Inferior parietal cortex (tissue), 1 donor: ENCODE measurements around the gene CCNJL.

Experiments
- DNase-seq: peaks from one replicate; pipeline ENCODE4 v3.0.0-alpha.2; 2016; ENCODE audit errors: extremely low spot score

CCNJL gene

DNA sequence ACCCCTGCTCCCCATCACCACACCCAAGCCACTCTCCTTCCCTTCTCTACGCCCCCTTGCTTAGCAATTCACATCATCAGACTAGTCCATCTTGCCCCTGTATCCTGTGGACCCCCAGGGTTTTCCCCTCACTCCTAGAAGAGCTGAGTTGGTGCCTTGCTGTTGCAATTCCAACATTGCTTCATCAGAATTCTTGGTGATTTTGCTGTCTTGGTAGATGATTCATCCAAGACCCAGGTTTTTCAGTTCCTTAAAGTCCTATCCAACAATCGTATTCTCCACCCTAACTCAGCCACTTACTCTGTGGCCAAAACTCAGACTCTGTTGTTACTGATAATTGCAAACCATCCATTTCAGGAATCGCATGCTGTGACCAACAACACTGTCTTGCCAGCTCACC lies 21.4 kb upstream of the CCNJL start:
- no peak for DNase-seq

DNA sequence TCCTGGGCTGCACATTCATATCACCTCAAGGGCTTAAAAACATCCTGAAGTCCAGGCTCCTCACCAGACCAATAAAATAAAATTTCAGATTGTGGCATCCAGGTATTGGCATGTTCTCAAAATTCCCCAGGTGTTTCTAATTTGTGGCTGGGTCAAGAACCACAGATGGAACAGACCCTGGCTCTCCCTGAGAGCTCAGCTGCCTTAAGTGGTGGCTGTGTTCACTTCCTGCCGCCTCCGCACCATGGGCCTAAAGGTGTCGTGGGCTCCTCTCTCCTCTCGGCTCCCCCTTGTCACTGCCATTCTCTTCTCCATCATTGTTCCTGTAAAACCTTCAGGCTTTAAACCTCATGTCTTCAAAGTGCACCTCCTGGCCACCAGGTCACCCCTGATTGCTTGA lies 17.8 kb upstream of the CCNJL start:
- DNase-seq, result no peak

DNA sequence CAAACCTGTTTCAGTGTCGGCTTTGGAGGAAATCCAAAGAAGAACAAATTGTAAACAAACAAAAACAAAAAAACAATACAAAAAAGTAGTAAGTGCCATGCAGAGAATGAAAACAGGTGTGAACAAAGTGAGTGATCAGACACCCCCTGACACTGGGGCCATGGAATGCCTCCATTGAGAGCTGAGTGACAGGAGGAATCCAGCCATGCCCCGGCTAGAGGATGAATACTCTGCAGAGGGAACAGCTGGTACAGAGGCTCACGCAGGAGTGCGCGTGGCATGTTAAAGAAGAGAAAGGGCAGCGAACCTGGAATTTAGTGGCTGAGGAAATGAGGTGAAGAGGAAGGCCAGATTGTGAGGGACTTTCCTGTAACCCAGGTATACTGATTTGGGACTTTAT lies 15.5 kb upstream of the CCNJL start:
- DNase-seq, result no peak

DNA sequence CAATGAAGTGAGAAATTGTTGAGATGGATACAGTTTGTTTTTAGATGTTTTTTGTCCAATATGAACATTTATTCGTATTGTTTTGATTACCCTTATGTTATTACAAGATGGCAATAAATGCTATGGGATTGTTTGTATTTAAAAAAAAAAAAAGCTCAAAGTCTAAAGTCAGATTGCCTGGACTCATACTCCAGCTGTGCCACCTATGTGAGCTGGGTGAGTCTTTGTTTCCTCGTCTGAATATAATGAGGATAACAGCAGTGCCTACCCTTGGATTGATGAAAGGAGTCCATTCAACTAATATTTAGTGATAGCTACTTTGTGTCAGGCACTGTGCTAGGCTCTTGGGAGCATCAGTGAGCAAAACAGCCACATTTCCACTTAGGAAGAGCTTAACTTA lies 14.6 kb upstream of the CCNJL start:
- DNase-seq, result no peak

DNA sequence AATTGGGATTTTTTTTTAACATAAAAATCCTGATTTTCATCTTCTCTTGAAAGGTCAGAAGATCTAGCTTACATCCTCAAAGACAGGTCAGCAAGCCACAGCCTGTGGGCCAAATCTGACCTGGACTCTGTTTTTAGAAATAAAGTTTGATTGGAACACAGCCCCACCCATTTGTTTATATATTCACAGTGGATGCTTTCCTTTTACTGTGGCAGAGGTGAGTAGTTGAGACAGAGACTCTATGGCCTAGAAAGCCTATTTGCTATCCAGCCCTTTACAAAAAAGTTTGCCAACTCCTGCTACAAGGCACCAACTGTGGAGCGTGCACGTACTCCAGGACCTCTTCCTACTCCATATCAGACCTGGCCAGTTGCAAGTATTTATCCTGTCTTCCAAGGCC lies 13.4 kb upstream of the CCNJL start:
- DNase-seq, result no peak

DNA sequence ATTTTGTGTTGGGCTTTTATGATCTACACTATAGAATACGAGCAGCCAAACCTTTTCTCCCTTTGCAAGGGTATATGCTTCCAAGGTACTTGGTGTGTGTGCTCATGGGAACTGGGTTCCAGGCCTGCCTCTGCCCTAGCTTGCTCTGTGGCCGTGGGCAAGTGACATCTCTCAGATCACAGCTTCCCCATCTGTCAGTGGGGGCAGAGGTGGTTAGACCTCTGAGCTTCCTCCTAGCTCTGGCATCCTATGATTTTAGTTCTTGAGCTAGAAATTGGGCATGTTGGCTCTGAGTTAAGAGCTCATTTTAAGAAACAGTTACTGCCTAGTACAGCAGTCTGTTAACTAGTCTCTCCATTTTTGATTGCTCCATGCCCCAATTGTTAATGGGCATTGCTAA lies 12.5 kb upstream of the CCNJL start:
- no peak for DNase-seq

DNA sequence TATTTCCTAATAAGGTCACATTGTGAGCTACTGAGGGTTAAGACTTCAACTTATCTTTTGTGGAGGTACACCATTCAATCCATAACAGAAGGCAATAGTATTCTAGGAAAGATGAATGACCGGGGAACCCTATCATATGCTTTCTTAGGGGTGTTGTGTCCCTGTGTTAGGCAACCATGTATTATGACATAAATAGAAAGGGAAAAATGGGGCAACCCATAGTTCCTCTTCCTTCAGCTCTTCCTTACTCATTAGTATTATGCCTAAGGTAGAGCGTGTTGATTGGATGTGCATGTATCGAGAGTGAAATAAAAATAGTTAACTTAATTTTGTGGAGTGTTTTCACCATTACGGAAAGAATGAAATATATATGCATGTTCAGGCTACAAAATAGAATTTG lies 6.0 kb upstream of the CCNJL start:
- DNase-seq, result no peak

DNA sequence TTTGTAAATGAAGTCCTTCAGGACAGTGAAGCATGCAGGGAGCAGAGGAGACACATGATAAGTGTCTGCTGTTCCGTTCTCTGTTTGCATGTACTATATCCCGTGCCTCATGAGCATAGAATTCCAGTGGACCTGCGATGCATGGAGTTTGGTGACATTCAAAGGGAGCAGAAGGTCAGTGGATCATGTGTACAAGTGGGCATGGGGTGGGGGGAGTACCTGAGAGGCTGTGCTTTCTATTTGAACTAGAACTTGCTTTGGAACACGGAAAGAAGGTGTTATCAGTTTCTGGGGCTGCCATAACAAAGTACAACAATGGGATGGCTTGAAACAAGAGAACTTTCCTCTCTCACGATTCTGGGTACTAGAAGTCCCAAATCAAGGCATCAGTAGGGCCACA lies 5.1 kb upstream of the CCNJL start:
- DNase-seq, result no peak

DNA sequence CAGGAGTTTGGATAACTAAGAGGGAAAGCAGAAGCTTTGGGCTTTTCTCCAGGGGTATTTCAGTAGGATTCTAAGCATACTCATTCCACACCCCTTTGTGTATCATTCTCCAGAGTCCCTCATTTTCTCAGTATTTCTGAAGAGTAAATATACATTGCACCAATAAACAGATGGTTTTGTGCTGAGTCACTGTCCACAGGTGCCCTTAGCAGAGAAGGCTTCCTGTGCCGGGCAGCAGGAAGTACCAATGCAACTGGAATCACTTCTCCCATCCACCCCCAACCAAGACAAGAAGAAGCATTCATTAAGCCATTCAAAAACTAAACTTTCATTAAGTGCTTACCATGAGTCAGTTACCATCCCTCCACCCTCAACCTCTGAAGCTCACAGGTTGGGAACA lies 3.6 kb upstream of the CCNJL start:
- no peak for DNase-seq

DNA sequence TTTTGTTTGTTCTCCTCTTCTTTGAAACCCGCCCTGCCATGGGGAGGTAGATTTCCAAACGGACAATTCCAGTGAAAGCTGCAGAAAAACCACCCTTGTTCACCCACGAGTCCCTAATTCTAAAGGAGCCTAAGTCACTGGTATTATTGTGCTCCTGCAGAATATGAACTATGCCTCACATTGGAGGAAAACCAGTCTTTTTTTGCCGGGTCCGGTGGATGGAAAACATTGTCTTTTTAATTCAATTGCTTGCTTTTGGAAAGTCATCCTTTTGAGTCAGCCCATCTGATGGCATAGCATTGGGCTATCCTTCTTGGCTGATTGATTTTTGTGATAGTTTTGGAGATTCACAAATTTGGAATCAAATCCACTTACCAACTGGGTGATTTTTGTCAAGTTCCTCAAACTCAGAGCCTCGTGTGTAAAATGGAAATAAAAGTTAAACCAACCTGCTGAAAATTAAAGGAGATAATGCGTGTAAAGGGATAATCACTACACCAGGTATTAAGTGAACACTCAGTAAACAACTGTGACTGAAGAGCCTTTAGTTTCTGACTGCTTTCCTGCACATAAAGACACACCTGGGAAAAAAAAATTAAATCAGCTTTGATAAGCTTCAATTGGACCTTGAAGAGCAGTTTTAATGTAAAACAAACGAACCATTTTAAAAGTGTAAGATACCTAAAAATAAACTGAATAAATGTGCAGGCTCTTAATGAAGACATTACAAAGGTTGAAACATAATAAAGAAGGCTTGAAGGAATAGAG lies 780 bp upstream of the CCNJL start:
- DNase-seq, result no peak

DNA sequence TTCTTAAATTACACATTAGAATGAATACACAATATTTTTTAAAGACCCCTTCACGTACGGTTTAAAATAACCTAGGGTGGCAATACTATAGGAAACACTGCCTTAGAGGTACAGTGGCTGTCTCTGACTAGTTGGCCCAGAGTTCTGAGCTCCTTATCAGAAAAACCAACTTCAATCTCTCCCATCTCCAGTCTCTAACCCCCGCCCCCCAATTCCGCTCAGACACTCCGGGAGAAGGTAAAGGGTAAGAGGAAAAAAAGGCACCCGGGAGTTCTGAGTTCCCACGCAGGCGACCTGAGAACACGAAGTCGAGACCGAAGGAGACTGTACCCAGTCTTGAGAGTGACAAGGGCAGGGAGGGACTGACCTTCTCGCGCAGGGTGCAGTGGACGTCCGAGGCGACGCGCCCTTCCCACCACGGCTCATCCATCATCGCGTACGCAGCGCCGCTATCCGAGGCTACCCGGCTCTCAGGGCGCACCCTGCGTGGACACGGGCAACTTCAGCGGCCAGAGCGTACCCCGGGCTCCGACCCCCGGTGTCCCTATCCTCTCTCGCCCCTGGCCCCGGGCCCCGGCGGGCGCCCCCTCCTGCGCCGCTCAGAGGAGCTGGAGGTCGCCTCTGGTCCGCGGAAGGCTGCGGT lies 752 bp downstream of the CCNJL start:
- no peak for DNase-seq

DNA sequence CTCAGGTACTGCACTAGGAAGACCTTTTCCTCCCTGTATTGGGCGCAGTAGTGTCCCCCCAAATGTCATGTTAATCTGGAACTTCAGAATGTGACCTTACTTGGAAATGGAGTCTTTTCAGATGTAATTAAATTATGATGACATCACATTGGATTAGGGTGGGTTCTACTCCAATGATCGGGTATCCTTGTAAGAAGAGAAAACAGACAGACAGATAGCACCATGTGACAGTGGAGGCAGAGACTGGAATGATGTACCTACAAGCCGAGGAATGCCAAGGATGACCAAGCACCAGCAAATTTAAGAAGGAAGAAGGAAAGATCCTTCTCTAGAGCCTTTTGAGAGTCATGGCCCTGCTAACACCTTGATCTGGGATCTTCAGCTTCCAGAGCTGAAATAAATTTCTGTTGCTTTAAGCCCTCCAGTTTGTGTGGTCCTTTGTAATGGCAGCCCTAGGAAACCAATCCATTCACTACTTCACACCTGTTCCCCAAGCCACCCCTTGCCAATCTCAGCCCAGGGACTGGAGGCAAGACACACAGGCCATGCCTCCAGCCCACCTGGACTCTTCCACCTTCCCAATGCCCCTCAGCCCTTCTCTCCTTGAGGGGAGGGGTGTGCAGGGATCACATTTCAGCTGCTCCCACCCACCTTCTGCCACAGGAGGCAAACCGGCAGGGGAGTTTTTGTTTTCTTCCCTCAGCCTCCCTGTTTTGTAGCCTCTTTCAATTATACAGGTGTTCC lies 1.6 kb downstream of the CCNJL start:
- DNase-seq, result no peak

DNA sequence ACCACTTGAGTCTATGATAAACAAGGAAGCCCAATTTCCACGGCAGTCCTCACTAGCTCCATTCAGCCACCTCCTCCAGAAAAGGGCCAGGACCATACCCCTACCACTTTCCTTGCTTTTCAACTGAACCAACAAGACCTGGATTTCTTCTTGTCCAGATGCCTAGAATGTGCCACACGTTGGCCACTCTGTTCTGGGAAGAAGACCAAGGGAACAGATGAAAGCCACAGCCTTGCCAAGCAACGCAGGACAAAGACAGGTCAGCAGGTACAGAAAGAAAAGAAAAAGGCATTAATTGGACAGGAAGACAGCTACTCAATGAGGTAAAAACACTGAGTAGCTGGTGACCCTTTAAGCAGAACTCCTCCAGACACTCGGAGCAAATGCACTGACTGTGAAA lies 2.2 kb downstream of the CCNJL start:
- DNase-seq, result no peak

DNA sequence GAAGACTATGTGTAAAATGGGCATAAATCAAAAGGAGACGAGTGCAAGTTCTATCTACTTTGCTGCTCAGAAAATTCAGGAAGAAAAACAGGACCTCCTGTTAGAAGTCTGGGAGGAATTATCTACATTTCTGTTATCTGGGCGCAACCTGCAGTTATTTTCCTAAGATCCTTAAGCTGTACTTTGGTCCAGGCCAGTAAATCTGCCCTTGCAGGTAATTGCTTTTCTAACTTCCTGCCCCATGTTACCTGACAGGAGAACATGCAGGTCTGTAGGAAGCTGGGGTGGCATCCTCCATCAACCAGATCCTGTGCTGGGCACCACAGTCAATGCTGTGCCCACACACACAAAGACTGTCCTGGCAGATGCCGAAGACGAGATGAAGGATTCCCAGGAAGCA lies 5.7 kb downstream of the CCNJL start:
- DNase-seq, result no peak

DNA sequence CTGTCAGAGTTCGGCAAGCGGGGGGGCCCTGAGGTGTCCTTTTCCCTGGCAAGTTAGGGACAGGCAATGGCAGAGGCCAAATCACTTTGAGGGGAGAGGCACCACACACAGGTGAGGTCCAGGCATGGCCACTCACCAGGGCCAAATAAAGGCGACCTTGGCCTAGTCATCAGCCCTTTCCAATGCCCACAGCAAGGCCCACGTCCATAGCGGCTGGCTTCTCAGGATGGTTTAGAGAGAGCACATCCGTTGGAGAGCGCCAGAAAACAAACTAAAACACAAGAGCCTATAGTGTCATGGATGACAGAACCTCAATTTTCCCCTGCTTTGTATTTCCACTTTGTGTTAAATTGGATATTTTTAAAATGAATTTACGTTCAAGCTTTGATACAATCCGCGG lies 7.0 kb downstream of the CCNJL start:
- DNase-seq, result no peak

DNA sequence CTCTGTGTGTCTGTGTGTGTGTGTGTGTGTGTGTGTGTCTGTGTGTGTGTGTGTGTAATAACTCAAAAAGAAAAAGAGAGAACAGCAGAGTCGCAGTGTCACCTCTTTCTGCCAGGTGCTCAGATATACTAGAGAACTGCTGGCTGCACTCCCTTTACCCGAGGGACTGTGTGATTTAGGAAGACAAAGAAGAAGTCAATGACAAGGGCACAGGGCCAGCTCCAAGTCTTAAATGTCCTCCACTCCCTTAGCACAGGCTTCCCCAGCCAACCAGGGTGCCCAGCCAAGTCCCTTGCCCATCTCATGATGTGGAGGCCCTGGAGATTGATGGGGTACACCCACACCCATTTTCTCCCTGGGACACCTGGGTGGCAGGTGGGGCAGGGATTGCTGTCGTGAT lies 8.7 kb downstream of the CCNJL start:
- no peak for DNase-seq

DNA sequence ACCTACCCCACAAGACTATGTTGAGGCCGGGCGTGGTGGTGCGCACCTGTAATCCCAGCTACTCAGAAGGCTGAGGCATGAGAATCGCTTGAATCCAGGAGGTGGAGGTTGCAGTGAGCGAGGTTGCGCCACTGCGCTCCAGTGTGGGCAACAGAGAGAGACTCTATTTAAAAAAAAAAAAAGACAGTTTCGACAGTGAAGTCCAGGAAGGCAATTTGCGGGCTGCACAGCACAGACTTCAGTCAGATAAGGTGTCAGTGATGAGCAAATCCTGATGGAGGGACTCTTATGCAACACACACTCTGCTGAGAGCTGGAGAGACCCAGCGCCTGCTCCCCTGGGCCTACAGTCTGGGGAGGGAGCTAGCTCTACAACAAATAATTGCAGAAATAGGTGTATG lies 14.2 kb downstream of the CCNJL start:
- no peak for DNase-seq

DNA sequence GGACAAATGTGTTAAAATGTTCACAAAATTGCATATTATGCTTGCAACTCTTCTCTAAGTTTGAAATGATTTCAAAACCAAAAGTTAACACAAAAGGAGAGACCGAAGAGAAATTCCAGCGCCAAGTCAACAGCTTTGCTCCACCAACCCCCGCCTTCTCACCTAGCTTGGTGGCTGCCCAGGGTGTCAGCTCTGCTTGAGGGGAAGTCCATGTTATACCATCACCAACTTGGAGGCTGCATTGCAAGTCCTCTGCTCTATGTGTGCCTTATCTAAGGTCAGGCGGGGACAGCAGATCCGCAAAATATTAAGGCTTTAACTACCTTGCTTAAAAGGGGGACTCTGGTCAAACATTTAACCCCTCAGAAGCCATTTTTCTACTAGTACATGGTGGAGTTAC lies 14.6 kb downstream of the CCNJL start:
- no peak for DNase-seq

DNA sequence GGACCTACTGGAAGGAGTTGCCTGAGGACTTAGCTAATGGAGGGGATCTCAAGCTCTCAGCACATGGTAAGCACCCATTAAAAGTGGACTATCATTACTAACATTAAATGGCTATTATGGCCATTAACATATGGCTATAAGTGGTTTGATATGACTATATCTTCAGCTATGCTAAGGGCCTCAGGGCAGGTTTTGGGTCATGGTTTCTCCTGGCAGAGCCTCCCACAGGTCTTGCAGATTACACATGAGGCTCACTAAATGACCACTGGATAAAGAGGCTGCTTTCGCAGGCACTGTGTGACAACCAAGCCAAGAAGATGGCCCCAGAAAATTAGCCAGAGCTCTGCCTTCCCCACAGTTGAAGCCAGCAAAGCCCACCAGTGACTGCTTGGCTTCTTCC lies 15.4 kb downstream of the CCNJL start:
- no peak for DNase-seq

DNA sequence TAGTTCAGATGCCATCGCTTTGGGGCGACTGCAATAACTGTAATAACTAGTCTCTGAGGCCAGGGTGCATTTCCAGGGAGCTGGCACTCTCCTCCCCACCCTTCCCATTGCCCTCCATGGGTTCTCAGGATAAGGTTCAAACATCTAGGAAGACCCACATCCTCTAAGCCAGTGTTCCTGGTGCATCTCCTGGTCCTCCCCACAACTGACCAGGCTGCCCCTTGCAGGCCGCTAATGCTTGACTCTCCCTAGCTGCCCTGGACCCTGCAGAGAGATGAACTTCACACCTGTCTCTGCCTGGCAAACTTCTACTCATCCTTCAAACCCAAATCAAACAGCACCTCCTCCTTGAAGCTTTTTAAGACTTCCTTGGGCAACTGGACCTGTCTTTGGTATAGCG lies 15.9 kb downstream of the CCNJL start:
- DNase-seq, result no peak

DNA sequence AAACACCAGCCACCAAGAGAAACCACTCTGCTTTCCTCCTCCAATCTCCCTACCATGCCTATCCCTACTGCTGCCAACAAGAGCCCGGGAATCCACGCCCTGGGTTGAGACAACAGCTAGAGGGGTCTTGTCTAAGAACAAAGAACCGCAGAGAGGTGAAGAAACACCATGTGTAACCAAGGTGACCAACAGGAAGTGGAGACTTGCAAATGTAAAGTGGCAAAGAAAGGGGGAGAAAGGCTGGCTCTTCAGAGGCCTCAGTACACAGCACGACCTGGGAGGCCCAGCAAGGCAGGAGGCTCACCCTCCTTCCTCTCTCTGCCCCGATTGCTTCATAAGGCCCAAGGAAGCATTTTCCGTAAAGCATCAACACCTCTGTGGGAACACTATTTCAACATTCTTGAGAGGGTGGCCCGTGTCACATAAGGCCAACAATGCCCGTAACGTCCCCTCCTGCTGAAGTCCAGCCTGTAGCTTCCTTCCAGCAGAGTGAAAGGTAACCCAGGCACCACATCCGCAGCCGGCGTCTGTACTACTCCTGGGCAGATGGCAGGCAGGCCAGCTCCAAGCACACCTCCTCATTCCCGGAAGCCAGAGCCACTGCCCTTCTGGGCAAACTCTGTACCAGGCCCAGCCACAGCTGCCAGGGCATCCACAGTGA lies 18.3 kb downstream of the CCNJL start:
- no peak for DNase-seq

DNA sequence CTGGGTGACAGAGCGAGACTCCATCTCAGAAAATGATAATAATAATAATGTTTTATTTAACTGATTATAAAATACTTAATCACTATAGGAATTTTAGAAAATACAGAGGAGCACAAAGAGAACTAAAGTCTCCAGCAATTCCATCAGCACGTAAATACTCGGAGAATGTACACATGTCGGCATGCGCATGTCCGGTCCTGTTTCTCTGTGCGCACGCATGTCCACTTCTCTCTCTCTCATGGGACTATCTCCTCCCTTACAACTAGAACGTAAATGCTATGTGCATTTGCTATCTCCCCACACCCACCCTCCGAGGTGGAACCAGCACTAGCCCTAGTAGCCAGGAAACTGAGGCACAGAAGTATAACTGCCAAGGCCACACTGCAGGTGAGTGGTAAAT lies 19.0 kb downstream of the CCNJL start:
- DNase-seq, result no peak

DNA sequence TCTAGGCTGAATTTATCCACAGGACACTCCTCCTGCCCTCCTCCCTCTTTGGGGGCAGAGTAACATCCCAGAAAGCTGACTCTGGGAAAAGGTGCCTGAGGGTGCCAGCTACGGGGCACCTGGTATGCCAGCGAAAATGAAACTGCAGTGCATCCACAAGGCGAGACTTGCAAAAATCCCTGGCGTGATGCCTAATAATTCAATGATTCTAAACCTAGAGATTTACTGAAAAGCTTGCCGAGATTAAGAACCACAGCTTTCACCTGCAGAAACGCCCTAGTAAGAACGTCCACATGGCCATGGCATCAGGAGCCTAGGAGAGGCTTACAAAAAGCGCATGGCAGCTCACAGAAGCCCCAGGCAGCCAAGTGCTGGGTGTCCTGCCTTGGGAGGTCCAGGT lies 20.9 kb downstream of the CCNJL start:
- no peak for DNase-seq
